Embryonic facial prominence (tissue), 1 donor: Measurements from ENCODE around the gene MRPL37.
"Not testable (repeated sequence)": the region's sequence is repeated elsewhere in the genome, so short reads cannot be mapped to it uniquely, and the experiment has no call there.

Experiments used
- DNase-seq: peaks from one replicate; pipeline ENCODE4 v3.0.0-alpha.2; 2016; ENCODE audit errors: extremely low spot score

MRPL37 gene

DNA sequence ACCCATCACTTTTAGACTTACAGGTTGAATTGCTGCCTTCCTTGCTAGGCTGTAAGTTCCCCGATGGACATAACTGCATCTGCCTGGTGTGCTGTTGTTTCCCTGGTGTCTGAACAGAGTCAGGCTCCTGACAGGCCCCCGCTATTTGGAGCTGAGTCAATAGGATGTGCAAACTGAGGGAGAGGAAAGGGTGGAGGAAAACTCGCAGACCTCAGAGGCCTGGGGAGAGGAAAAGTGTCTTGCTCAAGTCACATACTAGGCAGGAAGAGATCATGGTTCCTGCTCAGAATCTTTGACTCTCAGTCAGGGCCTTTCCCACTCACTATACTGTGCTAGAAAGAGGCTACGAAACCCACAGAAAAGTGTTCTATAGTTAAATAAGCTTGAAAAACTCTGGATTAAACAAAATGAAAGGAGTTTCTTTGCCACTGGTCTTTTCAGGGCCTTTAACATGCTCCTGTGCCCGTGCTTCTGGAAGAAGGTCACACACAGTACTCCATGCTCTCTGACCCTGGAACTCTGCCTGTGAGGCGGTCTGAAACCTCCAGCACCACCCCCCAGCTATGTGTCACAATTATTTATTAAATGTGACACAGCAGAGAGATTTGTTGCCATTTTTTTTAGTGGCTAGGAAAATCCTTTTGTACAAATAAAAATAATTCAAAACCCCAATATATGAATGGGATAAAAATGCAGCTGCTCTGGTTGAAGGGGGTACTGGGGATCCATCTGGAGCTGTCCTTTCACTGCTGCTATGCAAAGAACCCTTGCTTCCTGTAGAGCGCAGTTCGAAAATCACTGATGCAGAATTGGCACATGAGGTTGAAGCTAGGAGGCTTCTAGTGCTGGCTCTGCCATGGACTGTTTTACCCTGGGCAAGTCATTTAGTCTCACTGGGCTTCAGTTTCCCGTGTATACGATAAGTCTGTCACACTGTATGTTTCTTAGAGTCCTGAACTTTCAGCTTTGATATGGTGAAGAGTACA lies 27.1 kb upstream of the MRPL37 start:
- no peak for DNase-seq

DNA sequence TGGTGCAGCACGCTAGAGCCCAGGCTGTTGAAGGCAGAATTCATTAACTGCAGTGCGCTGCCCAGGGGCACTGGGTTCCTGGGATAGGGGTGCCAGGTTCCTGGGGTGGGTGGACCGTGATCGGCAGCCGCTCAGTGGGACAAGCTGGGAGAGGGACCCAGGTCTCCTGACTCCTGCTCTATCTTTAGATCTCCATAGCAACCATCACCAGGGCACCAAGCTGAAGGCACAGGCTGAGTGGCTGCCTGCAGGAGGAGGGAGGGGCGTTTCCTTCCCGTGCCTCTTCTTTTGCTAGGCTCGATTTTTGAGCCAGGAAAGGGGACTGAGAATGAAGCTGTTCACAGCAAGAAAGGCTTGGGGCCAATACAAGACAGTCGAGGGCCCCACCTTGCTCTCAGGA lies 26.3 kb upstream of the MRPL37 start:
- no peak for DNase-seq

DNA sequence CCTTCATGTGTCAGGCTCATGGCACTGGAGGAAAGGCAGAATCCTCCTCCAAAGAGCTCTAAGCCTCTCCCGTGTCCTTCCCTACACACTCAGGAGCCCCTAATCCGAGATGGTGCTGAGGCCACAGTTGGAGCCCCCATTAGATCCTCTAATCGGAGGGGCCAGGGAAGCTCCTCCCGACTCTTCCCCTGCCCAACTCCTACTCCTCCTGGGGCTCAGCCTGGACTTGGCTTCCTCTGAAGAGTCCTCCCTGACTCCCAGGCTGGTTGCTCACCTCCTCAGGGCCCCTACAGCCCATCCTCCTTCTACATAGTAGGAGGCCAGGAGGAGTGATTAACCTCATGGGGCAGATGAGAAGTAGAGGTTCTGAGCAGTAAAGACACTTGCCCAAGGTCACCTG lies 25.9 kb upstream of the MRPL37 start:
- DNase-seq, result no peak

DNA sequence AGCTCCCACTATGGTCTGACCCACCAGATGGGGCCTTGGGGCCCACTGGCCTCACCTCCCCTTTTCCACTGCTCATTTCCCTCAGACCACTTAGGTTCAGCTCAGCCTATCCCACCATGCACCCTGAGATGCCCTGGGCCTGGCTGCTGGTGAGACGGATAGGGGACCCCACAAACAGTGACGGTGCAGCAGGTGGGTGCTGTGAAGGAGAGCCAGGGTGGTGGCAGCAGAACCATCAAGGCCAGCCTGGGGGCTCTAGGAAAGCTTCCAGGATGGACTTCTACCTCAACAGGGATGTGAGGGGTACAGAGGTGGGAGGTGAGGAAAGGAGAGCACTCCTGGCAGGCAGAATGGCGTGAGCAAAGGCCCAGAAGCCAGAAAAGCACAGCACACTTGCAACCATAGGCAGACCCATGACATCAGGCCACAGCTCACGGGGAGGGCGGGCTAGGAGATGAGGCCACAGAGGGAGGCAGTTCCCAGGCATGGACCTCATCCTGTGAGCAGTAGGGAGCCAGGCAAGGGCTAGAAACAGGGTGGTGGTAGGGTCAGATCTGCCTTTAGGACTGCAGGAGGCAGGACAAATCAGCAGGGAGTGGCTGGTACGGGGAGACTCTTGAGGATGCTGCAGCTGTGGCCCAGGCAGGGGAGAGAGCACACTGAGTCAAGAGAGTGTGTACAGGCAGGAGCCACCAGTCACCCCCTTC lies 23.2 kb upstream of the MRPL37 start:
- no peak for DNase-seq

DNA sequence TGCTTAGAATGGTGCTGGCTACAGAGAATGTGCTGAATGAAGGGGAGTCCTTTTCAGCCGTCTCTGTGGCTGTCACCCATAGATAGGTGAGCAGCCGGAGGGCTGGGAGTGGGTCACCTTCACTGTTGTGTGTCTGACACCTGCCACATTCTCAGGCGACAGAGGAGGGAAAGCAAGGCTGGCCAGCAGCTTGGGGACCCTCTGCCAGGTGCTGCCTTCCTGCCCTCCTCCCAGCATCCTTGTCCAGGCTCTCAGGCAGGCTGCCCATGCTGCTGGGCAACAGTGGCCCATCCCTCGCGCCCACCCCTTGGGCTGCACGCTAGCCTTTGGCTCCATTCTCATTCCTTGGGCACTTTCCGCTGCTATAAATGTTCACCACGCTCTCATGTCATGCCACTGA lies 22.2 kb upstream of the MRPL37 start:
- DNase-seq, result no peak

DNA sequence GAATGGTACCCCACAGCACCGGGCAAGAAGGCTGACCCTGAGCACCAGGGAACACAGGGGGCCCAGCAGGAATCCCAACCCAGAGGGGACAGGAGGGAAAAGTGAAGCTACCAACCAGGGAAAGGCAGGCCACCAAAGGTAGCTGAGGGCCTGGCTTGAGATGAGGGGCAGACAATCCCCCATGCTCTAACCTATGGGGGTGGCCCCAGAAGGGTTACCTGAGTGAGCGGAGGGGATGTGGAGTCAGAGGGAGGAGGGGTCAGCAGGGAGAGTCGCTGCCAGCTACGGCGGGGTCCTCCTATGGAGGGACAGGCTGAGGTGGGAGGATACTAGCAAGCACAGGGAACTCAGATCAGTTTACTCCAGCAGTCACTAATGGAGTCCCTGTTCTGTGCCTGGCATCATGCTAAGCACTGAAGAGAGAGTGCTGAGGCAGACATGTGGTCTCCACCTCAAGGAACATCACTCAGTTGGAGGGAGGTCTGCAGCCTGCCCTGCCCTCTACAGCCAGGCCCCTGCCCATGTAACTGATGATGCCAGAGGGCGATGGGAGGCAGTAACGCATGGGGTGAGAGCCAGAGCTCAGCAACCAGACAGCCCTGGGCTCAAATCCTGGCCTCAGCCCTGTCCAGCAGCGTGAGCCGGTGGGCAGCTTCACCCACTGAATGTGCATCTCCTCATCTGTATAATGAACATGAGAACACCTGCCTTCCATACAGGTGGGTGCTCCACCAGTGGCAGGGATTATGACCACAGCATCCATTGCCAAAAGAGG lies 21.5 kb upstream of the MRPL37 start:
- no peak for DNase-seq

DNA sequence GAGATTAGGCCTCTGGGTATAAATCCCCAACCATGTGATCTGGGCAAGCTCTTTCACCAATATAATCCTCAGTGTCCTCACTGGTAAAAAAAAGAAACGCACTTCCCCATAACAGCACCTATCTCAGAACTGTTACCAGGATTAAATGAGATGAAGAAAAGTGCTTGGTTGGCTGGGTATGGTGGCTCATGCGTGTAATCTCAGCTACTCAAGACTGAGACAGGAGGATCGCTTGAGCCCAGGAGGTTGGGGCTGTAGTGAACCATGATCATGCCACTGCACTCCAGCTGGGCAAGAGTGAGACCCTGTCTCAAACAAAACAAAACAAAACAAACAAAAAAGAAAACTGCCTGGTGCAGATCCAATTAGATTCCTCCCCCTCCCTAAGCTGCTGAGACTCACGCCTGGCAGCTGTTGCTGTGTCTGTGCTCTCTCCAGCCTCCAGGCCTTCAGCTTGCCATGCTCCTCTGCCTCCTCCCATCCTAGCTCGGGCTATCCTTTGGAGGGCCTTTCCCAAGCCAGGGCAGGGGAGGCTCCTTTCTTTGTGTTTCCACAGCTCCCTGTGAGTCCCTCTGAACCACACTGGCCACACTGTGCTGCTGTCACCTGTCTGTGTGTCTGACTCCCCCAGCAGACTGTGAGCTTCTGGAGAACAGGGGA lies 19.1 kb upstream of the MRPL37 start:
- no peak for DNase-seq

DNA sequence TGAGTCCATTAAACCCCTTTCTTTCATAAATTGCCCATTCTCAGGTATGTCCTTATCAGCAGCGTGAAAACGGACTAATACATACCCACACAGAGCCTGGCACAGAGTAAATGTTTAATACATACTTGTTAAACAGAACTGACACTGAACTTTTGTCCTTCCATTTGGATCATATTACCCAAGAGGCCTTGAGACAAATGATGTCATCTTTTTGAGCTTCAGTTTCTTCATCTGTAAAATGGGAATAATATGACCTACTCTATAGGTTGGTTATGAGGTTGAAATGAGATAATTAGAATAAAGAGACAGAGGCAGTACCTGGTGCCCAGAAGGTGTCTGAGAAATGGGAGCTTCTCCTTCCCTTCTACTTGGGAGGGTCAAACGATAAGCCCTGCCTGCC lies 13.9 kb upstream of the MRPL37 start:
- DNase-seq, result no peak

DNA sequence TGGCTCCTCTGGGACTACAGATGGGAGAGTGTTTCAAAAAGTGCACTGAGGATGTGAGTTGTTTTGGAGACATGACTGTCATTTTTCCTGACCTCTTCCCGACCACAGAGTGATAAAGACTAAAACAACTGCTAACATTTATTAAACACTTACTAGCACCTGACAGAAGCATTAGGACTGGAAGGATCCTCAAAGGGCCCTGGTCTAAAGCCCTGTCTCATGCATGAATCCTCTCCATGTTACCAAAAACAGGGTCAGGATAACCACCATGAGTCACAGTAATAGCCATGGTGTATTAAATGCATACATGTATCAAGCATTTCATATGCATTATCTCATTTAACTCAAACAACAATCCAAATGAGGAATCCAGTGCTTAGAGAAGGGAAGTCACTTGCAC lies 11.7 kb upstream of the MRPL37 start:
- DNase-seq, result no peak

DNA sequence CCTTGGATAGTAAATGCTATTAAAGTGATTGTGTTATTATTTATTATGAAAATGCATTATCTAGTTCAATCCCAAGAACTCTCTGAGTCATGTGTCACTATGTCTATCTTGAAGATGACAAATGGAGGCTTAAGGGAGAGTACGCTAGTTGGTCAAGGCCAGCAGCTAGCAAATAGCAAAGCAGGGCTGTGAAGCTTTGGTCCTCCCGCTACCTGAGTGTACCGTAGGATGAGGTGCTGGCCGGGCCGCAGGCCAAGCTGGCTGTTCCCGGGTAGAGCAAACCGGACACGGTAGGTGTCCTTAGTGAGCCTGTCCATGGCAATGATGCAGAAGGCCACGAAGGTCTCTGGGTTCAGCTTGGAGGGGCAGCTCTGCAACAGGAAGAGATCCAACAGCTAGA lies 9.4 kb upstream of the MRPL37 start:
- no peak for DNase-seq

DNA sequence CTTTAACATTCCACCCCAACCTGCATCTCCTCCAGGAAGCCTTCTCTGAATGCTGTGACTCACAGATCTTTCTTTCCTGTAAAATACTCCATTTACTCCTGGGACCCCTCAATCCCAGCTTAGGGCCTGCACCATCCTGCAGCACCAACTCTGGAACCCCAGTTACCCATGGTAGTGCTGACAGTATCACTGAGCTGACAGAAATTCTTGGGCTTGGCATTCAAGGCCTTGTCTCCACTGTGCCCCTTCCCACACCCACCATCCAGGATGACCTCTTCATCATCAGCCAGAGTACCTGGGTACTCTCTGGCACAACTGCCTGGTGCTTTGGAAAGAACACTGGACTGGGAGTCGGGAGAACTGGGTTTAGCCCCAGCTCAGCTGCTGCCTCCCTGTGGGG lies 8.4 kb upstream of the MRPL37 start:
- DNase-seq, result no peak

DNA sequence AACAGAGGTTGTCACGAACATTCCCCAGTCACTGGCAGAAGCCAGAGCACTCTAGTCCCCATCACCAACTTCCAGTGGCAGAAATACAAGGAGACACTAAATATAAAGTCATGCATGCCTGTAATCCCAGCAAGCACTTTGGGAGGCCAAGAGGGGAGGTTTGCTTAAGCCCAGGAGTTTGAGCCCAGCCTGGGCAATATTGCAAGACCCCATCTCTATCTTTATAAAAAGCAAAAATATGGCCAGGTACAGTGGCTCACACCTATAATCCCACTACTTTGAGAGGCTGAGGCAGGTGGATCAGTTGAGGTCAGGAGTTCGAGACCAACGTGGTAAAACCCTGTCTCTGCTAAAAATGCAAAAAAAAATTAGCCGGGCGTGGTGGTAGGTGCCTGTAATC lies 6.5 kb upstream of the MRPL37 start:
- DNase-seq, result no peak

DNA sequence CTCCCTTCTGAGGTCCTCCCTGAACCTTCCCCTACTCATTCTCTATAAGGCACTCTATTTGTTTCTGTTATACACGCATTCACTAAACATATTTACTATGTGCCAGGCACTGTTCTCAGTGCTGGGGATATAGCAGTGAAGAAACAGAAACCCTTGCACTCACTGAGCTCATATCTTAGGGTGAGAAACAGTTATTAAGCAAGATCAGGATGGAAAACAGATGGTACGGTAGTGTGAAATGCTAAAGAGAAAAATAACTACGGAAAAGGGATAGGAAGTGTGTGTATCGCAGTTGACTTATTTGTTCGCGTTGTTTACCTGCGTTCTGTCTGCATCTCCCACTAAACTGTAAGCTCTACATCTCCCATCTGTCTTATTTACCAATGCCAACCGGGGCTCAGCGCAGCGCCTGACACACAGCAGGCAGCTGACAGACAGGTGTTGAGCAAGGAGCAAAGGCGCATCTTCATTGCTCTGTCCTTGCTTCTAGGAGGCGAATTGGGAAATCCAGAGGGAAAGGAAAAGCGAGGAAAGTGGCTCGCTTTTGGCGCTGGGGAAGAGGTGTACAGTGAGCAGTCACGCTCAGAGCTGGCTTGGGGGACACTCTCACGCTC lies 709 bp upstream of the MRPL37 start:
- no peak for DNase-seq

DNA sequence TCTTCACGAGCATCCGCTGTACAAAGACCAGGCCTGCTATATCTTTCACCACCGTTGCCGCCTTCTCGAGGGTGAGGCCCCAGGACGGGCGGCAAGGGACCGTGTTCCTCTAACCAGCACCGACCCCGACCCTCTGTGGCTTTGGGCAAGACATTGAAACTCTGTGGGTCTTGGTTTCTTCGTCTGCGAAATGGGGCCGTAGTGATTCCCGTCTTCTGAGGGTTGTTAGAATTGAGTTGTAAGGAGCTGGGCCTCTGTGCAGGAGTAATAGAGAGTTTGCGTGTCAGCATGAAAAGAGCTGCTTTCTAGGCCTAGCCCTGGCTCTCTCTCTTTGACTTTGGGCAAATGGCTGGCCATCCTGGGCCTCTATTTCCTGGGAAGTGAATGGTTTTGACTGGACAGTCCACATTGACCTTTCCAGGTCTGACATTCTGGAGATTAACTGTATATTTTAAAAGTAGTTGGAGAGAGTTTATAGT lies 591 bp downstream of the MRPL37 start:
- DNase-seq, result no peak

DNA sequence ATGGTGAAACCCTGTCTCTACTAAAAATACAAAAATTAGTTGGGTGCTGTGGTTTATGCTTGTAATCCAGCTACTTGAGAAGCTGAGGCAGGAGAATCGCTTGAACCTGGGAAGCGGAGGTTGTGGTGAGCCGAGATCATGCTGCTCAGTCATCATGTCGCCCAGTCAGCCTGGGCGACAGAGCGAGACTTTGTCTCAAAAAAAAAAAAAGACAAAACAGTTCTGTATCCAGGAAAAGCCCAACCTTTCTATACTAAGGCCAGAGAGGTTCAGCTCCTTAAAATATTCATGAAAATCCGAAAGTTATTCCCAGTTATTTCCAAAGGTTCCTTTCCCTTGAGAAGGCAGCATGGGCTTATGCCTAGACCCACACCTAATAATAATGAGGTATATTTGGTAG lies 4.2 kb downstream of the MRPL37 start:
- DNase-seq, result no peak

DNA sequence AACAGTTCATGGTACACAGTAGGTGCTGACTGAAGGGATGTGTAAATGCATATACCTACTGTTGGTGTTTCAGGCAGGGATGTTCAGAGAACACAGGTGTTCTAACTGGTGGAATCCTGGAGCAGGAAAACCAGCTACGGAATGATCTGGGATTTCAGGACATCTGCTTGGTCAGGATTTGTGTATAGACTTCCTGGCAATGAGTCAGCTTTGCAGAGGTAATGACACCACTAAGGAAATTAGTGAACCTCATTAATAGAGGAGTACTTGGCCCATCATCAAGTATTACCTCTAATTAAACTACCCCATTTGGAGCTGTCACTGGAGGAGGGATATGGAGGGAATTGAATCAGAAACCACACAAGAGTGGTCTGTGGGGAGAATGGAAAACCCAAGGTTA lies 7.3 kb downstream of the MRPL37 start:
- DNase-seq, result no peak

DNA sequence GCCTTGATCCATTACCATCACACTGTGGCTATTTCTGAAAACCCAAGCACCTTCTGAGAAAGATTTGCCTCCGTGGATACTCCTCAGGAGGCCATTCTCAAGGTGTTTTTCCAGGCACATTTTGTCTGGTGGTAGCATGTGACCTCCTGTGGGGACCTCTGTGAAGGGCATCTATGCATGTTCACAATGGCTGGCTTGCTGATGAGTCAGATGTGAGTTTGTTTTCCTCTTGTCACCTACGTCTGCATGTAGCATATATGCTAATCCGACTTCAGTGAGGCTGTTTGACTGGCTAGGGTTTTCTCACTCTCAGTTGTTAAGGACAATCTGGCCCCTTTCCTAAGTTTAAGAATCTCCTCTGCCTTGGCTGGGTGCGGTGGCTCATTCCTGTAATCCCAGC lies 7.9 kb downstream of the MRPL37 start:
- DNase-seq, result not testable (repeated sequence)

DNA sequence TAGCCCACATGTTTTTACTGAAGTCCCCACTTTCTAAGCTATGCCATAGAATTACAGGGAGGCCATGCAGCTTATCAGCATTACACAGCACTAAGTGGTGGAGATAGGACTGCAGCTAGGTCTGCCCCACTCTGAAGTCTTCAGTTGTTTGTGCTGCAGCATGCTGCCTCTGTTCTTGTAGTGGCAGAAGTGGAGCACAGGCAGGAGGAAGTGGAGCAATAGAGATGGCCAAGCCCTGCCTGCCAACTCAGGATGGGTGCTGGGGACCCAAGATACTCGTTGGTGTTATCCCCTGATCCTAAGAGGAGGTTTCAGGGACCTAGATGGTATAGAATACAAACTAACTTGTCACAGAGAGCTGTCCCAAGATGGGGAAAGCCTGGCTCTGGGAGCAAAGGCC lies 12.9 kb downstream of the MRPL37 start:
- no peak for DNase-seq

DNA sequence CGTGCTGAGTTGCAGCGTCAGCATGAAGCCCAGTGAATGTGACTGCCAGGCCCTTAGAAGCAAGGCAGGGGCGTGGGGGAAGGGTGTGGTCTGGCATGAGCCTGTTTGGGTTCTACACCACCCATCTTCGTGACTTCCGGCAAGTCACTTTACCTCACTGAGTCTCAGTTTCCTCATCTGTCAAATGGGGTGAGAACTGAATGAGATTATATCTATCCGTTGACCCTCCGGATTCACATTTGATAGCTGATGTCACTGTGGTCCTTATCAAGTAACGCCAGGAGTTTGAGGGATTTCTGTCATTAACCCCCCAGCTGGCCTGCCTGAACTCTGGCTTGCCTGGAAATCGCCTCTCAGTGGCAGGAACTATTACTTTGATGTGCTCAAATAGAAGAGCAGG lies 15.6 kb downstream of the MRPL37 start:
- DNase-seq, result no peak

DNA sequence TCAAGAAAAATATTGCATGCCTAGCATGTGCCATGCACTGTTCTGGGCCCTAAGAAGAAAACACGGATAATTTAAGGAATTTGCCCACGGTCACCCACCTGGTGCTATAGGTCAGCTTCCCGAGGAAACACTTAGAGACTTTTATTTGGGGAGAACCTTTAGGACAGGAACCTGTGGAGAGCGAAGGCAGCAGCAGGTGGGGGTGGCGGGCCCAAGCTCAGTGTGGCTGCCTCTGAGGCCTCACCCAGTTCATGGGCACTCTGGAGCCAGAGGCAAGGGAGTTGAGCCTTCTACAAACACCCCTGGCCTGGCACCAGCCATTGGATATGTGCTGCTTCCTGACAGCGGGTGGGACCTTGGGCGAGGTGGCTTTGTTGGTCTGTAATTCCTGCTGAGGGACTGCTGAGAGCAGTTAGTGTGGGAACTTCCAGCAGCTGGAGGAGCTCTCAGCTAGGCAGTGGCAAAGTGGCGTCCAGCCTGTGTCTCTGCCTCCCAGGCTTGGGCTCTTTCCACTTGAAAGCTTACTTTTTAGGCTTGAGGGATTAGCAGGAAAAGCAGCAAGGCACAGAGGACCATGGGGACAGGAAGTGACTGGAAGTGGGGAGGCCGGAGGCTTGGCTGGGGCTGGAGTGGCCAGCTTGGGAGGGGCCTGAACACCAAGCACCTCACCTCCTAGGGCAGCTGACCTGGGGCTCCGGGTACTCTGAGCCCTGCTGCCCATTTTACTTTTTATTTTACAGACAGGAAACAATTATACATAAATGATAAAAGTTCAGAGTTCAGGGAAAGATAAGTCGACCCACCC lies 19.1 kb downstream of the MRPL37 start:
- DNase-seq, result no peak

DNA sequence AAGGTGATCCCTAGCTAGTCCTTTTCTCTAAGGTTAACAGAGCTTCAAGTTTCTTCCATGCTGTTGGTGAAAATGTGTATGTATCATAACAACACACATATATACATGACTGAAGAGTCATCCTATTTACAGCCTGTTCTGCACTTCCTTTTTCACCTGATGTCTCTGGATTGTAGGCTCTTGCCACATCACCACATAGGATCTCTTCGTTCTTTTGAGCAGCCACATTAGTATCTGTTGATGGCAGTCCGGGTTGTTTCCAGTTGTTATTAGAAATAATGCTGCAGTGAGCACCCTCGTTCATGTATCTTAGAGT lies 19.7 kb downstream of the MRPL37 start:
- no peak for DNase-seq
